ENCODE results near the gene SUMO3. TPM values are rescaled to one million over a fixed set of nuclear protein-coding genes. Genes with fewer than 3 reads are reported as not detected.

Gene SUMO3
- total and polyA plus RNA-seq, 2 donors (not counting 3 experiments of a cell fraction or from before 2014, with no cell fraction given), result 102 to 123 TPM

- intact Hi-C loops (cut with micrococcal nuclease), result no loop called here
- H3K4me2 ChIP-seq (ENCODE audit: insufficient read depth, low read length), result no peak overlapping the region
- no peaks in the 10 kb centered on the region for H3K9me1 ChIP-seq (replicated peaks; ENCODE audit: control insufficient read depth, extremely low read depth, insufficient read depth, low read length)
- peaks cover 79% of the 10 kb centered on the region for H3K79me2 ChIP-seq (ENCODE audit: control insufficient read depth, insufficient read depth, low read length)
- H3K36me3 ChIP-seq (ENCODE audit: control insufficient read depth in 2 of 2, extremely low read depth in 1 of 2, insufficient read depth in 2 of 2, low read length in 2 of 2), result peaks cover 2 to 26% of the 10 kb centered on the region in 2 experiments
- H4K20me1 ChIP-seq (replicated peaks; ENCODE audit: control insufficient read depth, extremely low read depth, insufficient read depth, low read length), result no peaks in the 10 kb centered on the region
- TF ChIP-seq, protein P1, sequence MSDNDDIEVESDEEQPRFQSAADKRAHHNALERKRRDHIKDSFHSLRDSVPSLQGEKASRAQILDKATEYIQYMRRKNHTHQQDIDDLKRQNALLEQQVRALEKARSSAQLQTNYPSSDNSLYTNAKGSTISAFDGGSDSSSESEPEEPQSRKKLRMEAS (IDR thresholded peaks at IDR 0.05; ENCODE audit: insufficient read depth, insufficient read length), result no peak
- TF ChIP-seq EZH2 (IDR thresholded peaks at IDR 0.05; ENCODE audit: borderline replicate concordance, low read depth, low read length, severe bottlenecking) (no peak), JUN (IDR thresholded peaks at IDR 0.05; ENCODE audit: borderline replicate concordance, insufficient read depth, insufficient read length, low read depth) (no peak), POLR2A (IDR thresholded peaks at IDR 0.05; ENCODE audit: low read depth, low read length) (no peak), CTCF (IDR thresholded peaks at IDR 0.05; ENCODE audit: extremely low read depth in 1 of 2, insufficient read depth in 1 of 2, low read depth in 1 of 2, low read length in 2 of 2) (no peak), MYC (IDR thresholded peaks at IDR 0.05; ENCODE audit: low read depth, low read length) (no peak), POLR2AphosphoS5 (IDR thresholded peaks at IDR 0.05; ENCODE audit: insufficient read depth, low read depth, low read length) (no peak), FOS (IDR thresholded peaks at IDR 0.05; ENCODE audit: borderline replicate concordance, insufficient read depth, low read length) (no peak), GATA2 (IDR thresholded peaks at IDR 0.05; ENCODE audit: insufficient read depth, insufficient read length, low read depth, low read length) (no peak)
- no peak overlapping the region for H3K4me3 ChIP-seq (replicated peaks in 1 of 3; ENCODE audit: insufficient read depth in 1 of 3, low read depth in 1 of 3, low read length in 3 of 3)
- POLR2A ChIA-PET, result no interaction called here
- H3K9me3 ChIP-seq (replicated peaks; ENCODE audit: control insufficient read depth, insufficient read depth, low read length), result no peaks in the 10 kb centered on the region
- no peaks in the 10 kb centered on the region for H3K4me1 ChIP-seq (ENCODE audit: control insufficient read depth, extremely low read depth, insufficient read depth, low read length)
- CTCF ChIA-PET, result interaction anchor here (0.6 kb wide), 1 partner anchor 20 kb away, joined by 3 read pairs; no protein-coding TSS in a partner anchor
- BruUV-seq (replicated peaks), result no TSS peak
- FAIRE-seq (no peak), DNase-seq (ENCODE audit: low read depth, low spot score) (no peak)
- H2AFZ ChIP-seq (ENCODE audit: low read depth, low read length), result no peak overlapping the region
- H3K27ac ChIP-seq (ENCODE audit: insufficient read depth, low read depth, low read length), result no peak overlapping the region
- no peaks in the 10 kb centered on the region for H3K27me3 ChIP-seq (ENCODE audit: control insufficient read depth in 2 of 2, insufficient read depth in 2 of 2, low read length in 2 of 2)
- dilution Hi-C loops (cut with MboI; ENCODE audit: extremely low pct_ligation_motif_present, low sequenced_read_pairs), result no loop called here
- no peak overlapping the region for H3K9ac ChIP-seq (replicated peaks; ENCODE audit: extremely low read depth, insufficient read depth, low read length)
These were observed 5.2 kb downstream of the SUMO3 start for GRCh38 chr21:44812640-44813039.

All from endothelial cell of umbilical vein (primary cell).